H9 (cell line): ENCODE results near the gene PPIL6. TPM values are rescaled to one million over a fixed set of nuclear protein-coding genes. Genes with fewer than 3 reads are reported as not detected.

Experiments used
- DNase-seq: peaks from one replicate; pipeline ENCODE4 v3.0.0-alpha.2; 2017
- H2AFZ ChIP-seq: one replicate; pipeline ENCODE4 v1.6.1; 2013; ENCODE audit warnings: mild to moderate bottlenecking, low read length, control low read depth, moderate library complexity
- H2AK5ac ChIP-seq: 2 replicates; pipeline ENCODE4 v1.6.1; 2013; ENCODE audit warnings: low read length, control low read depth, mixed read lengths; ENCODE audit not compliant: insufficient read length
- H2BK120ac ChIP-seq: one replicate; pipeline ENCODE4 v1.6.1; 2013; ENCODE audit warnings: low read depth, mild to moderate bottlenecking, low read length, control low read depth, inconsistent platforms; ENCODE audit not compliant: poor library complexity, severe bottlenecking
- H2BK12ac ChIP-seq: 2 replicates; pipeline ENCODE4 v1.6.1; 2013; ENCODE audit warnings: low read length, control low read depth, mixed read lengths, low read depth; ENCODE audit not compliant: insufficient read length
- H2BK15ac ChIP-seq: 2 replicates; pipeline ENCODE4 v1.6.1; 2013; ENCODE audit warnings: low read depth, low read length, control low read depth
- H2BK20ac ChIP-seq: one replicate; pipeline ENCODE4 v1.6.1; 2013; ENCODE audit warnings: low read depth, mild to moderate bottlenecking, low read length, control low read depth, inconsistent platforms; ENCODE audit not compliant: poor library complexity, severe bottlenecking
- H2BK5ac ChIP-seq: 2 replicates; pipeline ENCODE4 v1.6.1; 2013; ENCODE audit warnings: low read length, control low read depth, mixed read lengths; ENCODE audit not compliant: insufficient read length
- H3K14ac ChIP-seq: 2 replicates; pipeline ENCODE4 v1.6.1; 2013; ENCODE audit warnings: low read length, control low read depth; ENCODE audit not compliant: insufficient read depth
- H3K18ac ChIP-seq: 2 replicates; pipeline ENCODE4 v1.6.1; 2013; ENCODE audit warnings: low read depth, mild to moderate bottlenecking, mixed read lengths, low read length, control low read depth; ENCODE audit not compliant: insufficient read length
- H3K23ac ChIP-seq: 2 replicates; pipeline ENCODE4 v1.6.1; 2013; ENCODE audit warnings: low read length, control low read depth, mixed read lengths, low read depth; ENCODE audit not compliant: insufficient read length
- H3K23me2 ChIP-seq: 2 replicates; pipeline ENCODE4 v1.6.1; 2013; ENCODE audit warnings: low read depth, mild to moderate bottlenecking, mixed read lengths, low read length, control low read depth; ENCODE audit not compliant: insufficient read length, poor library complexity, severe bottlenecking
- H3K27ac ChIP-seq: 2 replicates; pipeline ENCODE4 v1.5.1; 2013; ENCODE audit warnings: low read length, control low read depth, mixed read lengths, low read depth; ENCODE audit not compliant: insufficient read length
- H3K27me3 ChIP-seq: 2 replicates; pipeline ENCODE4 v1.6.1; 2013; ENCODE audit warnings: low read length, control low read depth, inconsistent platforms; ENCODE audit not compliant: insufficient read depth
- H3K4ac ChIP-seq: 2 replicates; pipeline ENCODE4 v1.6.1; 2013; ENCODE audit warnings: low read depth, mild to moderate bottlenecking, control low read depth, inconsistent platforms, low read length, moderate library complexity
- H3K4me1 ChIP-seq: 2 replicates; pipeline ENCODE4 v1.6.1; 2013; ENCODE audit warnings: low read length, control low read depth, inconsistent platforms; ENCODE audit not compliant: insufficient read depth
- H3K4me2 ChIP-seq: 2 replicates; pipeline ENCODE4 v1.6.1; 2013; ENCODE audit warnings: low read length, control low read depth, mixed read lengths; ENCODE audit not compliant: insufficient read length, insufficient read depth
- H3K56ac ChIP-seq: 2 replicates; pipeline ENCODE4 v1.6.1; 2013; ENCODE audit warnings: low read depth, mild to moderate bottlenecking, mixed read lengths, low read length, control low read depth; ENCODE audit not compliant: insufficient read length
- H3K79me1 ChIP-seq: 2 replicates; pipeline ENCODE4 v1.6.1; 2013; ENCODE audit warnings: low read depth, mild to moderate bottlenecking, moderate library complexity, low read length, control low read depth, inconsistent platforms; ENCODE audit not compliant: insufficient read depth, poor library complexity, severe bottlenecking
- H3K79me2 ChIP-seq: 2 replicates; pipeline ENCODE4 v1.6.1; 2013; ENCODE audit warnings: low read length, control low read depth, inconsistent platforms; ENCODE audit not compliant: insufficient read depth
- H3K9ac ChIP-seq: 2 replicates; pipeline ENCODE4 v1.6.1; 2013; ENCODE audit warnings: low read length, control low read depth, mixed read lengths; ENCODE audit not compliant: insufficient read length; ENCODE audit errors: extremely low read depth
- H3K9me3 ChIP-seq: one replicate; pipeline ENCODE4 v1.6.1; 2013; ENCODE audit warnings: low read depth, low read length, inconsistent platforms; ENCODE audit not compliant: control insufficient read depth
- H3T11ph ChIP-seq: one replicate; pipeline ENCODE4 v1.6.1; 2013; ENCODE audit warnings: mild to moderate bottlenecking, low read length, control low read depth, inconsistent platforms
- H4K20me1 ChIP-seq: one replicate; pipeline ENCODE4 v1.6.1; 2013; ENCODE audit not compliant: control insufficient read depth, insufficient read length, insufficient read depth
- H4K5ac ChIP-seq: 2 replicates; pipeline ENCODE4 v1.6.1; 2013; ENCODE audit warnings: low read depth, mild to moderate bottlenecking, mixed read lengths, low read length, control low read depth; ENCODE audit not compliant: insufficient read length
- H4K8ac ChIP-seq: replicated peaks from 2 replicates; pipeline ENCODE4 v1.6.1; 2013; ENCODE audit warnings: low read length, control low read depth, mixed read lengths, low read depth; ENCODE audit not compliant: insufficient read length
- H4K91ac ChIP-seq: 2 replicates; pipeline ENCODE4 v1.6.1; 2013; ENCODE audit warnings: low read depth, mild to moderate bottlenecking, moderate library complexity, mixed read lengths, low read length, control low read depth; ENCODE audit not compliant: insufficient read length
- H3K27ac Mint-ChIP-seq, 3 experiments: 2 replicates in 2 of 3; 3 replicates in 1 of 3; pipeline ENCODE4 v1.8.0; 2020 to 2021; ENCODE audit warnings: mixed read lengths in 3 of 3, mild to moderate bottlenecking in 1 of 3, moderate library complexity in 1 of 3
- H3K27me3 Mint-ChIP-seq: 2 replicates; pipeline ENCODE4 v1.8.0; 2021; ENCODE audit warnings: low read depth, mild to moderate bottlenecking, moderate library complexity, mixed read lengths
- H3K36me3 Mint-ChIP-seq, 3 experiments: 2 replicates in 2 of 3; 3 replicates in 1 of 3; pipeline ENCODE4 v1.8.0; 2020 to 2021; ENCODE audit warnings: low read depth in 3 of 3, mixed read lengths in 3 of 3; ENCODE audit not compliant: insufficient read depth in 1 of 3
- H3K4me1 Mint-ChIP-seq, 2 experiments: 2 replicates each; pipeline ENCODE4 v1.8.0; 2020; ENCODE audit warnings: mixed read lengths in 2 of 2
- H3K4me3 Mint-ChIP-seq, 2 experiments: 2 replicates in 1 of 2; 3 replicates in 1 of 2; pipeline ENCODE4 v1.8.0; 2020 to 2021; ENCODE audit warnings: mild to moderate bottlenecking in 2 of 2, mixed read lengths in 2 of 2, moderate library complexity in 1 of 2
- H3K9me3 Mint-ChIP-seq, 2 experiments: 2 replicates in 1 of 2; 3 replicates in 1 of 2; pipeline ENCODE4 v1.8.0; 2020; ENCODE audit warnings: mild to moderate bottlenecking in 2 of 2, mixed read lengths in 2 of 2, moderate library complexity in 1 of 2
- WGBS: extraction: QIAGEN DNeasy Blood & Tissue Kit; methylation state at CpG from one replicate; pipeline ENCODE4 v1.1.7; 2013; ENCODE audit warnings: missing lambda C conversion rate, low lambda C conversion rate, mixed read lengths; ENCODE audit not compliant: insufficient read length; ENCODE audit errors: extremely low coverage; 5-methylcytosine and 5-hydroxymethylcytosine counted together
- total RNA-seq: library from RNA; stranded (reverse); gene quantifications from 2 replicates; pipeline ENCODE4 v1.2.1, GENCODE V29; 2021
- TF ChIP-seq, protein P1 (sequence below): fragments of 200-600 bp; sonication (generic); conservative IDR thresholded peaks from 3 replicates; pipeline ENCODE4 v1.8.0; 2021; ENCODE audit warnings: antibody characterized with exemption, mild to moderate bottlenecking

PPIL6 gene
- total RNA-seq, 1 experiment from 2014 or later = 1.0 TPM

GRCh38 chr6:109370336-109370735 lies 70.1 kb downstream of the PPIL6 start:
- Histone ChIP-seq H2BK20ac (no peak overlapping the region), H3K9ac (no peak overlapping the region), H4K8ac (no peak overlapping the region), H3K79me2 (peaks cover 2% of the 10 kb centered on the region; the same call in 1 of the 2 replicates), H3K79me1 (no peaks in the 10 kb centered on the region), H2BK120ac (no peak overlapping the region), H3K9me3 (no peaks in the 10 kb centered on the region), H2BK5ac (no peak overlapping the region), H2AFZ (no peak overlapping the region), H4K20me1 (no peaks in the 10 kb centered on the region), H3K4me2 (no peak overlapping the region), H3K56ac (no peak overlapping the region), H3K14ac (no peak overlapping the region), H3K27me3 (no peaks in the 10 kb centered on the region), H3K23me2 (no peaks in the 10 kb centered on the region), H3T11ph (no peak overlapping the region), H2AK5ac (no peak overlapping the region), H3K27ac (no peak overlapping the region), H4K91ac (no peak overlapping the region), H4K5ac (no peak overlapping the region), H3K23ac (no peak overlapping the region), H2BK12ac (no peak overlapping the region), H3K18ac (no peak overlapping the region), H3K4ac (no peak overlapping the region), H3K4me1 (no peaks in the 10 kb centered on the region), H2BK15ac (no peak overlapping the region)
- no peak for DNase-seq
- Mint-ChIP-seq H3K4me1 (no peaks in the 10 kb centered on the region), H3K4me3 (no peak overlapping the region), H3K27ac (peak overlapping the region in 1 of 3 experiments; percentile 32; a peak in 1 of 7 replicates), H3K27me3 (no peaks in the 10 kb centered on the region), H3K36me3 (peaks cover 42 to 80% (median 68%) of the 10 kb centered on the region in 3 experiments), H3K9me3 (no peaks in the 10 kb centered on the region)
- WGBS = no CpG with 5 or more reads among the region's 1 CpG
- TF ChIP-seq, protein P1, sequence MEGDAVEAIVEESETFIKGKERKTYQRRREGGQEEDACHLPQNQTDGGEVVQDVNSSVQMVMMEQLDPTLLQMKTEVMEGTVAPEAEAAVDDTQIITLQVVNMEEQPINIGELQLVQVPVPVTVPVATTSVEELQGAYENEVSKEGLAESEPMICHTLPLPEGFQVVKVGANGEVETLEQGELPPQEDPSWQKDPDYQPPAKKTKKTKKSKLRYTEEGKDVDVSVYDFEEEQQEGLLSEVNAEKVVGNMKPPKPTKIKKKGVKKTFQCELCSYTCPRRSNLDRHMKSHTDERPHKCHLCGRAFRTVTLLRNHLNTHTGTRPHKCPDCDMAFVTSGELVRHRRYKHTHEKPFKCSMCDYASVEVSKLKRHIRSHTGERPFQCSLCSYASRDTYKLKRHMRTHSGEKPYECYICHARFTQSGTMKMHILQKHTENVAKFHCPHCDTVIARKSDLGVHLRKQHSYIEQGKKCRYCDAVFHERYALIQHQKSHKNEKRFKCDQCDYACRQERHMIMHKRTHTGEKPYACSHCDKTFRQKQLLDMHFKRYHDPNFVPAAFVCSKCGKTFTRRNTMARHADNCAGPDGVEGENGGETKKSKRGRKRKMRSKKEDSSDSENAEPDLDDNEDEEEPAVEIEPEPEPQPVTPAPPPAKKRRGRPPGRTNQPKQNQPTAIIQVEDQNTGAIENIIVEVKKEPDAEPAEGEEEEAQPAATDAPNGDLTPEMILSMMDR = no peak
